Measurements from ENCODE around the gene PLD6.
"Not testable (repeated sequence)": the region's sequence is repeated elsewhere in the genome, so short reads cannot be mapped to it uniquely, and the experiment has no call there.

Gene PLD6

GRCh38 chr17:17206124-17206912 lies at the start of gene PLD6:
PLD6 (minus strand) TSS chr17:17206333; CDS start chr17:17206286, 47 bp downstream.
- in situ Hi-C loops (cut with HindIII; ENCODE audit: low sequenced_read_pairs): no loop called here

DNA sequence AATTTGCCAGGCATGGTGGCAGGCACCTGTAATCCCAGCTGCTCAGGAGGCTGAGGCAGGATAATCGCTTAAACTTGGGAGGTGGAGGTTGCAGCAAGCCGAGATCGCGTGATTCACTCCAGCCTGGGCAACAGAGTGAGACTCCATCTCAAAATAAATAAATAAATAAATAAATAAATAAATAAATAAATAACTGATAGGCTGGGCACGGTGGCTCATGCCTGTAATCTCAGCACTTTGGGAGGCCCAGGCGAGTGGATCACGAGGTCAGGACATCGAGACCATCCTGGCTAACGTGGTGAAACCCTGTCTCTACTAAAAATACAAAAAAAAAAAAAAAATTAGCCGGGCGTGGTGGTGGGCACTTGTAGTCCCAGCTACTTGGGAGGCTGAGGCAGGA lies 49.6 kb upstream of the PLD6 start:
- in situ Hi-C loops (cut with HindIII; ENCODE audit: low sequenced_read_pairs): not testable (repeated sequence)

GRCh38 chr17:17254036-17254435 lies 47.9 kb upstream of the PLD6 start:
- in situ Hi-C loops (cut with HindIII; ENCODE audit: low sequenced_read_pairs): no loop called here

DNA sequence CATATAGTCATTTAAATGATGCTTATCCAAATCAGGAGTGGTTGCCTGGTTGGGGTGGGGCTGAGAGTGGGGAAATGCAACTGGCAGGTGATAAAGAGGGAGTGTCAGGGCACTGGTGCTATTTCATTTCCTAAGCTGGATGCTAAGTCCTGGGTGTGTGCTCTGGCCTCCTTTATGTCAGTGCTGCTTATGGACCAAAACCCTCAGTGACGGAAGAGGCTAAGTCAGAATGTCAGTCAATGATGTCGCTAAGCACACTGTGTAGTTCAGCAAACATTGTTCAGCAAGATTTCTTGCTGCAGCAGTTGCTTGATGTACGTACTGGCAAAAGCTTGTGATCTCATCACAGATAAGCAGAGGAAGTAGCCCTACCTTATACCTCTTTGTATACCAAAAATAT lies 47.3 kb upstream of the PLD6 start:
- in situ Hi-C loops (cut with HindIII; ENCODE audit: low sequenced_read_pairs): no loop called here

- in situ Hi-C loops (cut with HindIII; ENCODE audit: low sequenced_read_pairs): no loop called here
Measured at GRCh38 chr17:17252149-17252661, 46.1 kb upstream of the PLD6 start.

DNA sequence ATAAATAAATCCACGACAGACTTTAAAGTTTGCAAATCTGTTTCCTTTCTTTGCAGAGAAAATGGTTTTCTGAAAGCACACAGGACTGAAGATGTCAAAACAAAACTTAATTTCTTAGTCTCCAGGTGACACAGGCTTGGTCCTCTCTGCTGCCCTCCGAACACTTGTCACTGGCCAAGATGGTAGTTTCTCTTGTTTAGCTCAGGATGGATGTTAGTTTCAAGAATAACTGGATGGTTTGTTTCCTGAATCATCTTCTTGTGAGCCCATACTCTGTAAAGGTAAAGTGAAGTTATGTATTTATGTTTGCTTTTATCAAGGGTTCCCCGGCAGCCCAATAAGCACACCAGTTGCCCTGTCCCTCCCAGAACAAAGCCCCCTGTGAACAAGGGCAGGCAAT lies 40.7 kb upstream of the PLD6 start:
- in situ Hi-C loops (cut with HindIII; ENCODE audit: low sequenced_read_pairs): no loop called here

DNA sequence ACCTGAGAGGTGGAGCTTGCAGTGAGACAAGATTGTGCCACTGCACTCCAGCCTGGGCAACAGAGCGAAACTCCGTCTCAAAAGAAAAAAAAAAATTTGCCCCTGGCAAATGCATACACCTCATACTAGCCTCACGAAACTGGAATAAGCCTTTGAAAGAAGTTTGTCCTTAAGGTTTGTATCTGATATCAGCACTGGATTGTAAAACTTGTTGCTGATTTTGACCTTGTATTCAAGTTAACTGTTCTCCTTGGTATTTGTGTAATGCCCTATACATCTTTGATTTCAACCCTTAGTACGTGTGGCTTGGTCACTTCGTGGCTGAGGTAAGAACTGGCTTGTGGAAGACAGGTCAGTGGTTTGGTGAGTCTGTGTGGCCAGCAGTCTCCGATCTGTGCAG lies 37.0 kb upstream of the PLD6 start:
- in situ Hi-C loops (cut with HindIII; ENCODE audit: low sequenced_read_pairs): no loop called here

DNA sequence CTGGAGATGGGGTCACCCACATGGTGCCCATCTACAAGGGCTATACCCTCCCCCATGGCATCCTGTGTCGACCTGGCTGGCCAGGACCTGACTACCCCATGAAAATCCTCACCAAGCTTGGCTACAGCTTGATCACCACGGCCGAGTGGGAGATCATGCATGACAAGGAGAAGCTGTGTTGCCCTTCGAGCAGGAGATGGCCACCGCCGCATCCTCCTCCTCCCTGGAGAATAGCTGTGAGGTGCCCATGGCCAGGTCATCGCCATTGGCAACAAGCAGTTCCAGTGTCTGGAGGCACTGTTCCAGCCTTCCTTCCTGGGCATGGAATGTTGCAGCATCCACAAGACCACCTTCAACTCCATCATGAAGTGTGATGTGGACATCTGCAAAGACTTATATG lies 36.1 kb upstream of the PLD6 start:
- in situ Hi-C loops (cut with HindIII; ENCODE audit: low sequenced_read_pairs): no loop called here

DNA sequence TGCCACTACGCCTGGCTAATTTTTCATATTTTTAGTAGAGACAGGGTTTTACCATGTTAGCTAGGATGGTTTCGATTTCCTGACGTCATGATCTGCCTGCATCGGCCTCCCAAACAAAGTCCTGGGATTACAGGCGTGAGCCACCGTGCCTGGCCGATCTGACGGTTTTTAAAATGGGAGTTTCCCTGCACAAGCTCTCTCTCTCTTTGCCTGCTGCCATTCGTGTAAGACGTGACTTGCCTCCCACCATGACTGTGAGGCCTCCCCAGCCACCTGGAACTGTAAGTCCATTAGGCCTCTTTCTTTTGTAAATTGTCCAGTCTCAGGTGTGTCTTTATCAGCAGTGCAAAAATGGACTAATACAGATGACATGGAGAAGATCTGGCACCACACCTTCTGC lies 35.5 kb upstream of the PLD6 start:
- in situ Hi-C loops (cut with HindIII; ENCODE audit: low sequenced_read_pairs): no loop called here

DNA sequence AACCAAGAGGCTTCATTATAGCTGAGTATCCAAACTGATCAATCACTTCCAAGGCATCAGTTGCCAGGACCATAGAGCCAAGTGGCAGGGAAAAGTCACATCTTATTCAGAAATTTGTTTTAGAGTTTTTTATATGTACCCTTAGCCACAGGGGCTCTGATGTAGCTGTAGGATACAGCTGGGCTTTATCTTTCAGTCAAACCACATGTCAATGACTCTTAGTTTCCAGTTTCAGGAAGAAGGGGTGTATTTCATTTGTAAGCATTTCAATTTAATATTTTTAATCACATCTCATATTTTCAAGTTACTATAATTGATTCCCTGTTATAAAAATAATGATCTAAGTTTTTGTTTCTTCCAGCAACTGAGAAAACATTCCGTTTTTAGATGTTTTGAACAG lies 33.7 kb upstream of the PLD6 start:
- in situ Hi-C loops (cut with HindIII; ENCODE audit: low sequenced_read_pairs): no loop called here

DNA sequence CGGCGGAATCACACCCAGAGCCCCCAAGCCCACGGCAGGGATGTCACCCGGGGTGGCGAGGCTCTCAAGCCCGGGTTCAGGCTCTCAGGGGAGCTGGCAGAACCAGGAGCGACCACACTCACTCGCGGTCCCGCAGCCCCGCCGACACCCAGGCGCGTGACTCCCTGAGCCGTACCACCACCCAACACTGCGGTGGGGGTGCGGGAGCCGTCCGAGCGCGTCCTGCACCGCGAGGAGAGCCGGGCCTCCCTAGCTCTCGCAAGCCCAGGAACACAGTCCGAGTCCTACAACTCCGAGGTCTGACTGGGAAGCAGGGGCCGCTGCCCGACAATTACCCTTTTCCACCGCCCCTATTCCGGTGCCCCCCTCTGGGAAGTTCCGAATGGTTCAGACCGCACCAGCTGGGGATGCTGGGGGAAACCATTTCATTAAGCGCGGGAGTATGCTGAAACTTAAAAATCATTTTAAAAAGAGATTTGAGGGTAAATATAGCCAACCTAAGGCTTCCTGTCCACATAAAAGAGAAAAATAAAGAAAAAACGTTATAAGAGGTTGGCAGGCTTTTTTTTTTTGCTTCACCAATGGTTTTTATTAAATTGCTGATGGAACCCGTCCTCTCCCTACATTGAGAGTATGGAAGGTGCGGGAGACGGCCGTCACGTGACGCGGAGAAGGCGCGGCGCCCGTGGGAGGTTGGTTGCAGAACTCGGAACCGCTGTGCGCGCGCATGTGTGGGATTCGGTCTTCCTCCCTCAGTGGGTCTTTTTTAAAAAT lies 31.1 kb upstream of the PLD6 start, which contains the start of gene FLCN:
TSS of gene FLCN (minus strand) at position 143 of the 774 bp plus-strand sequence. CDS start 9,031 bp downstream, outside the sequence.
- in situ Hi-C loops (cut with HindIII; ENCODE audit: low sequenced_read_pairs): no loop called here

DNA sequence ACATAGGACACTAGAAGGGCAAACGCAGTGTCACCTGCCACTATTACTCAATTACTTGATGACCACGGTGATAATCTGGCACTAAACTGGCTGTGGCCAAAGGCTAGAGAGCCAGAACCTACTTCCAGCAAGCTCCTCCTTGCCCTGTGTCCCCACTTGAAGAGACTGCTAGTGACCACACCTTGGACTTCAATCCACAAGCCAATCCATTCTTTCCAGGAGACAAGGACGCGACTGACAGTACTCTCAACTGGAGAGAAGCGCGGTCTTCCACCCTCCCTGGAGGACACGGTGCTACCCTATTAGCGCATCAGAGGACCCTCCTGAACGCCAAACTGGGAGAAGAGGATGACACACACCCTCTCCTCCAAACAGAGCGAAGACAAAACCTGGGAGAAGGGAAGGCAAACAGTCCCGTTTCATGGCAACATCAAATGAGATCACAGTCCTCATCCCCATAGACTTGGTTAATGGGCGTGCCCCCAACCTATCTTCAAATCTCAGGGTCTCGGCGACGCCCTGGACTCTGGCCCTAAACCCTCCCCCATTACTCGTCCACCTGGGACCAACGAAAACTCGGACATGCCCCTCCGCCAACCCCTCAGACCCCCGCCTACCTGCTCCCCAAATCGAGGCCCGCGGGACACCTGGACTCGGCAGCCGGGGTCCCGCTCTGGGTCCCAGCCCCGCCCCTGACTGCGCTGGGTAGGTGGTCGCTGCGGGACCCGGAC lies 30.3 kb upstream of the PLD6 start:
- in situ Hi-C loops (cut with HindIII; ENCODE audit: low sequenced_read_pairs): no loop called here

- in situ Hi-C loops (cut with HindIII; ENCODE audit: low sequenced_read_pairs): no loop called here
Measured at GRCh38 chr17:17235212-17236174, 29.4 kb upstream of the PLD6 start.

- in situ Hi-C loops (cut with HindIII; ENCODE audit: low sequenced_read_pairs): no loop called here
Measured at GRCh38 chr17:17232303-17232621, 26.1 kb upstream of the PLD6 start.

GRCh38 chr17:17231621-17232302 lies 25.6 kb upstream of the PLD6 start:
- in situ Hi-C loops (cut with HindIII; ENCODE audit: low sequenced_read_pairs): no loop called here

DNA sequence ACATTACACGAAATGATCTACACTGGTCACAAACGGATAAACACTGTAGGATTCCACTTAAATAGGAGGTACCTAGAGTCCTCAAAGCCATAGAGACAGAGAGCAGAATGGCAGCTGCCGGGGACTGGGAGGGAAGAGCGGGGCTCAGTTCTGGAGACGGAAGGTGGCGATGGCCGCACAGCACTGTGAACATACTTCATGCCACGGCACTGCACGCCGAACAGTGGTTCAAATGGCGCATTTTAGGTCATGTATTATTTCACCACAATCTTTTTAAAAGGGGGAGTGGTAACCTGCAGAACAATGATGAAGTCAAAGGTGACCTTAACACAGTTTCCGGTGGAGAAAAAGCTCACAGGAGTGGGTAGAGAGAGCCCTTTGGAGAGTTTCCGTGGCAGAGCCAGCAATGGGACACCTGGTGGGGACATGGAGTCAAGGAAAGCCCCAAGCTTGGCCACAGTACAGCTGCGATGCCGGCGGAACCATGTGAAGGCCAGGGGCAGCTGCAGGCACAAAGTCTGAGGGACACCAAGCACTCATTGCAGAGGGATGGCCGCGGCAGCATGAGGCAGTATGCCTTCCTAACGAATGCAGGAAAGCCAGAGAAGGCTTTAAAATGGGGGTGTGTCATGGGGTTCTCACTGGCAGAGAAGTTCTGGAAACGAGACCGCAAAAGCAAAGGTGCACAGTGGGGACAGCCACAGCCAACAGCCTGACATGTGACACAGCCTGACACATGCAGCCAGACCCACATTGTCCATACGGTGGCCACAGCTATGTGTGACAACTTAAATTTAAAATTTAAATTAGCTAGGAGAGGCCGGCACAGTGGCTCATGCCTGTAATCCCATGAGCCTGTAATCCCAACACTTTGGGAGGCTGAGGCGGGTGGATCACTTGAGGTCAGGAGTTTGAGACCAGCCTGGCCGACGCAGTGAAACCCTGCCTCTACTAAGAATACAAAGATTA lies 23.6 kb upstream of the PLD6 start:
- in situ Hi-C loops (cut with HindIII; ENCODE audit: low sequenced_read_pairs): loop anchor here (5.0 kb wide), 1 partner anchor 57 kb away; no protein-coding TSS in a partner anchor

- in situ Hi-C loops (cut with HindIII; ENCODE audit: low sequenced_read_pairs): loop anchor here (5.0 kb wide), 1 partner anchor 56 kb away; no protein-coding TSS in a partner anchor
Measured at GRCh38 chr17:17228521-17229279, 22.6 kb upstream of the PLD6 start.

Measured in endothelial cell of hepatic sinusoid (primary cell).